H1 (cell line): Measurements from ENCODE around the gene SPDEF. TPM values are rescaled to one million over a fixed set of nuclear protein-coding genes. Genes with fewer than 3 reads are reported as not detected.

Experiments
- CTCF ChIA-PET: fragments of 300-600 bp; sonication (Branson Sonifier 250); formaldehyde crosslinking; loops from one replicate; lab custom pipeline; 2021; ENCODE audit not compliant: partially characterized antibody; lab: Charles Lee
- POLR2A ChIA-PET: fragments of 300-600 bp; sonication (Branson Sonifier 250); formaldehyde crosslinking; loops from one replicate; lab custom pipeline; 2021; ENCODE audit warnings: inconsistent platforms; ENCODE audit not compliant: partially characterized antibody; lab: Charles Lee
- DNase-seq, 2 experiments: peaks; one replicate each; pipeline versions ENCODE4 v3.0.0 to v3.0.0-alpha.2; 2010 to 2022; ENCODE audit warnings: low spot score in 2 of 2, low read depth in 1 of 2, mixed read lengths in 1 of 2
- FAIRE-seq: peaks from 2 replicates; lab custom pipeline; 2011; peaks lifted over from hg19 to GRCh38; lab: Jason Lieb, UNC
- H2AFZ ChIP-seq: 2 replicates; pipeline ENCODE4 v1.8.1; 2012; ENCODE audit warnings: low read length, inconsistent platforms
- H2AK5ac ChIP-seq: 2 replicates; pipeline ENCODE4 v1.6.1; 2013; ENCODE audit warnings: low read depth, low read length
- H2BK120ac ChIP-seq: replicated peaks from 2 replicates; pipeline ENCODE3; 2013; ENCODE audit warnings: low read depth, low read length, inconsistent platforms
- H2BK12ac ChIP-seq: 2 replicates; pipeline ENCODE4 v1.6.1; 2013; ENCODE audit warnings: low read depth, low read length
- H2BK15ac ChIP-seq: 2 replicates; pipeline ENCODE4 v1.6.1; 2013; ENCODE audit warnings: low read length
- H2BK20ac ChIP-seq: 2 replicates; pipeline ENCODE4 v1.6.1; 2013; ENCODE audit warnings: low read length
- H2BK5ac ChIP-seq: 2 replicates; pipeline ENCODE4 v1.6.1; 2013; ENCODE audit warnings: low read depth, low read length
- H3K14ac ChIP-seq: 2 replicates; pipeline ENCODE4 v1.6.1; 2013; ENCODE audit warnings: inconsistent platforms; ENCODE audit not compliant: insufficient read length
- H3K18ac ChIP-seq: 2 replicates; pipeline ENCODE4 v1.6.1; 2013; ENCODE audit warnings: low read length; ENCODE audit errors: extremely low read depth
- H3K23ac ChIP-seq: 2 replicates; pipeline ENCODE4 v1.6.1; 2013; ENCODE audit warnings: inconsistent platforms; ENCODE audit not compliant: insufficient read length
- H3K23me2 ChIP-seq: 2 replicates; pipeline ENCODE4 v1.6.1; 2013; ENCODE audit warnings: low read depth, low read length
- H3K27ac ChIP-seq: 2 replicates; pipeline ENCODE4 v1.6.1; 2011; ENCODE audit warnings: low read depth, low read length, inconsistent platforms
- H3K27me3 ChIP-seq, 4 experiments: replicated peaks in 1 of 4; 1 replicate in 1 of 4; 2 replicates in 3 of 4; pipeline versions ENCODE4 v1.6.1 to v1.8.1; 2011 to 2013; ENCODE audit warnings: low read length in 3 of 4, mild to moderate bottlenecking in 3 of 4, inconsistent platforms in 2 of 4, mixed read lengths in 2 of 4, moderate library complexity in 1 of 4; ENCODE audit not compliant: control insufficient read depth in 3 of 4, insufficient read depth in 3 of 4; ENCODE audit errors: extremely low read depth in 1 of 4
- H3K36me3 ChIP-seq, 4 experiments: 2 replicates each; pipeline versions ENCODE4 v1.6.1 to v1.8.1; 2011 to 2013; ENCODE audit warnings: mild to moderate bottlenecking in 4 of 4, low read length in 3 of 4, moderate library complexity in 2 of 4, control low read depth in 1 of 4, inconsistent platforms in 1 of 4; ENCODE audit not compliant: insufficient read depth in 4 of 4, control insufficient read depth in 2 of 4
- H3K4ac ChIP-seq: replicated peaks from 2 replicates; pipeline ENCODE3; 2013; ENCODE audit warnings: low read length, low read depth, mixed read lengths, inconsistent platforms; ENCODE audit not compliant: insufficient read length
- H3K4me1 ChIP-seq, 4 experiments: replicated peaks in 1 of 4; 1 replicate in 1 of 4; 2 replicates in 3 of 4; pipeline versions ENCODE4 v1.6.1 to v1.8.1; 2011 to 2013; ENCODE audit warnings: low read length in 3 of 4, inconsistent platforms in 2 of 4, mixed read lengths in 1 of 4; ENCODE audit not compliant: insufficient read depth in 4 of 4, control insufficient read depth in 3 of 4
- H3K4me2 ChIP-seq, 2 experiments: 2 replicates each; pipeline versions ENCODE4 v1.6.1 to v1.8.1; 2011 to 2013; ENCODE audit warnings: low read depth in 2 of 2, low read length in 2 of 2, control low read depth in 1 of 2, inconsistent platforms in 1 of 2, mild to moderate bottlenecking in 1 of 2; ENCODE audit not compliant: insufficient read depth in 1 of 2
- H3K4me3 ChIP-seq, 4 experiments: fragments of 200-600, 300-600 bp in 1 of 4; sonication (generic), shearing (Covaris generic), sonication (Bioruptor Twin) in 1 of 4; 2 replicates each; pipeline versions ENCODE4 v1.5.1 to v1.8.1; 2011 to 2016; ENCODE audit warnings: low read length in 4 of 4, low read depth in 3 of 4, control low read depth in 2 of 4, inconsistent platforms in 2 of 4, mild to moderate bottlenecking in 2 of 4, mixed read lengths in 1 of 4, moderate library complexity in 1 of 4; ENCODE audit not compliant: insufficient read depth in 2 of 4; ENCODE audit errors: extremely low read depth in 1 of 4
- H3K56ac ChIP-seq: replicated peaks from 2 replicates; pipeline ENCODE3; 2013; ENCODE audit warnings: low read depth, mild to moderate bottlenecking, mixed read lengths, low read length, inconsistent platforms; ENCODE audit not compliant: insufficient read length
- H3K79me1 ChIP-seq: 2 replicates; pipeline ENCODE4 v1.6.1; 2013; ENCODE audit warnings: low read depth, low read length, control low read depth
- H3K79me2 ChIP-seq, 2 experiments: 2 replicates each; pipeline versions ENCODE4 v1.6.1 to v1.8.1; 2012 to 2013; ENCODE audit warnings: low read length in 2 of 2, mild to moderate bottlenecking in 2 of 2, inconsistent platforms in 1 of 2; ENCODE audit not compliant: insufficient read depth in 2 of 2, control insufficient read depth in 1 of 2
- H3K9ac ChIP-seq, 4 experiments: replicated peaks in 1 of 4; 1 replicate in 1 of 4; 2 replicates in 3 of 4; pipeline versions ENCODE4 v1.6.1 to v1.8.1; 2011 to 2013; ENCODE audit warnings: low read depth in 3 of 4, low read length in 3 of 4, control low read depth in 2 of 4, mild to moderate bottlenecking in 2 of 4, moderate library complexity in 2 of 4, inconsistent platforms in 1 of 4; ENCODE audit errors: extremely low read depth in 1 of 4
- H3K9me3 ChIP-seq, 2 experiments: 2 replicates each; pipeline versions ENCODE4 v1.6.1 to v1.8.1; 2012 to 2013; ENCODE audit warnings: mild to moderate bottlenecking in 2 of 2, moderate library complexity in 2 of 2, control low read depth in 1 of 2, inconsistent platforms in 1 of 2, low read depth in 1 of 2, low read length in 1 of 2, mixed read lengths in 1 of 2; ENCODE audit not compliant: insufficient read depth in 2 of 2
- H4K20me1 ChIP-seq, 2 experiments: replicated peaks in 1 of 2; 2 replicates each; pipeline versions ENCODE3 to v1.8.1; 2011 to 2013; ENCODE audit warnings: inconsistent platforms in 2 of 2, low read length in 2 of 2, mild to moderate bottlenecking in 1 of 2; ENCODE audit not compliant: insufficient read depth in 2 of 2, control insufficient read depth in 1 of 2
- H4K5ac ChIP-seq: 2 replicates; pipeline ENCODE4 v1.6.1; 2013; ENCODE audit warnings: low read length, low read depth, mixed read lengths, inconsistent platforms; ENCODE audit not compliant: insufficient read length
- H4K8ac ChIP-seq: 2 replicates; pipeline ENCODE4 v1.8.0; 2013; ENCODE audit warnings: mild to moderate bottlenecking, moderate library complexity, low read length, inconsistent platforms; ENCODE audit not compliant: insufficient read depth; ENCODE audit errors: extremely low read depth
- H4K91ac ChIP-seq: replicated peaks from 2 replicates; pipeline ENCODE3; 2013; ENCODE audit warnings: low read length, mixed read lengths, inconsistent platforms; ENCODE audit not compliant: insufficient read length
- WGBS, 2 experiments: shearing (Covaris generic) in 1 of 2; methylation state at CpG; one replicate each; pipeline versions ENCODE4 v1.1.6 to v1.1.7; 2013 to 2015; ENCODE audit warnings: low lambda C conversion rate in 2 of 2, mixed read lengths in 2 of 2, inconsistent platforms in 1 of 2, low coverage in 1 of 2, missing lambda C conversion rate in 1 of 2; ENCODE audit not compliant: insufficient replicate concordance in 2 of 2, insufficient coverage in 1 of 2, insufficient read length in 1 of 2; ENCODE audit errors: extremely low coverage in 1 of 2, missing lambda C conversion rate in 1 of 2; 5-methylcytosine and 5-hydroxymethylcytosine counted together
- polyA plus RNA-seq, 7 experiments: library from polyadenylated mRNA; depleted of rRNA in 3 of 7; stranded (reverse) in 5 of 7; unstranded in 2 of 7; fragments of >200 nt in 5 of 7; fragments of 200-250 nt in 2 of 7; gene quantifications; 1 replicate in 5 of 7; 2 replicates in 1 of 7; 4 replicates in 1 of 7; pipeline versions ENCODE4 v1.2.1 to v1.2.3, GENCODE V29; 2011 to 2013; ENCODE audit warnings: missing spikeins in 2 of 7, mixed read lengths in 2 of 7
- total RNA-seq: library from RNA; stranded (reverse); fragmentation: NEBNext Ultra II Directional; extraction: Animal tissue kit (Norgen Biotek cat#: 25700); gene quantifications from 2 replicates; pipeline ENCODE4 v1.2.1, GENCODE V29; 2021

SPDEF gene
- total and polyA plus RNA-seq, 2 of the 8 experiments (the other 6 are each of a cell fraction or from before 2014, with no cell fraction given) = 0.15 to 0.30 TPM

DNA sequence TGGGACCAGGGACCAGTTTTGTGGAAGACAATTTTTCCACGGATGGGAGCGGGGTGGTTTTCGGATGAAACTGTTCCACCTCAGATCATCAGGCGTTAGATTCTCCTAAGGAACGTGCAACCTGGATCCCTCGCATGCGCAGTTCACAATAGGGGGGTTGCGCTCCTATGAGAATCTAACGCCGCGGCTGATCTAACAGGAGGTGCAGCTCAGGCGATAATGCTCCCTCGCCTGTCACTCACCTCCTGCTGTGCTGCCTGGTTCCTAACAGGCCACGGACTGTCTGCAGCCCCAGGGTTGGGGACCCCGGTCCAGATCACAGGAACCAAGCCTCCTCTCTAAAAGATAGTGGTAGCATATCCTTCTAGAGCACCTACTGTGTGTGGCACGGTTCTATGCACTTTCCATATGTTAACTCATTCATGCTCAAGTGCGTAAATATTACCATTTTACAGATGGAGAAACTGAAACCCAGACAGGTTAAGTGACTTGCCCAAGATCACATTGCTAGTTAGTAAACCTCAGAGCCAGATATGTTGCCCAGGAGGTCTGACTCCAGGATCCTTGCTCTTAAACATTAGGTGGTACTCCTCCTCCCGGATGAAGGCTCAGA, 25.3 kb downstream of the SPDEF start:
- no peaks in the 10 kb centered on the region for H3K79me2 ChIP-seq
- 94% methylated on average over 18 of the region's 18 CpGs; no CpG with 5 or more reads in 1 of the 2 experiments for WGBS, 2 experiments
- ChIA-PET CTCF (interaction anchor here (0.6 to 8.4 kb wide), 11 partner anchors 15 to 105 kb away, joined by 3 to 79 read pairs (median 4); partner anchors contain the start of gene RPS10), POLR2A (interaction anchor here (1.0 to 2.7 kb wide), 19 partner anchors 9 to 307 kb away, joined by 3 to 11 read pairs (median 4); partner anchors contain the start of genes PACSIN1 and RPS10)
- no peak overlapping the region for H3K14ac ChIP-seq
- no peaks in the 10 kb centered on the region; a peak in 1 of 8 replicates for H3K36me3 ChIP-seq
- no peak overlapping the region for H3K4ac ChIP-seq
- no peak overlapping the region for H3K4me3 ChIP-seq
- H2BK15ac ChIP-seq = no peak overlapping the region
- no peaks in the 10 kb centered on the region for H3K9me3 ChIP-seq
- H4K8ac ChIP-seq = peak overlapping the region; percentile 35; the same call in 1 of the 2 replicates
- H2BK20ac ChIP-seq = no peak overlapping the region
- H4K91ac ChIP-seq = no peak overlapping the region
- no peak overlapping the region for H3K27ac ChIP-seq
- no peaks in the 10 kb centered on the region for H4K20me1 ChIP-seq
- no peaks in the 10 kb centered on the region for H3K27me3 ChIP-seq
- H2AK5ac ChIP-seq = no peak overlapping the region
- peak overlapping the region in 1 of 2 experiments; percentile 53; a peak in 1 of 4 replicates for H3K4me2 ChIP-seq
- no peak overlapping the region for H4K5ac ChIP-seq
- H3K23ac ChIP-seq = no peak overlapping the region
- FAIRE-seq = no peak
- peaks cover 3 to 20% (median 9%) of the 10 kb centered on the region in 4 experiments for H3K4me1 ChIP-seq
- no peak for DNase-seq
- 0 out of 2 replicates have a peak overlapping the region, but pooled peaks have one; percentile 12 for H2BK12ac ChIP-seq
- H3K56ac ChIP-seq = no peak overlapping the region
- no peak overlapping the region for H2BK120ac ChIP-seq
- no peak overlapping the region for H2AFZ ChIP-seq
- no peak overlapping the region for H3K9ac ChIP-seq
- no peaks in the 10 kb centered on the region; the same call in 1 of the 2 replicates for H3K23me2 ChIP-seq
- no peak overlapping the region for H3K18ac ChIP-seq
- no peaks in the 10 kb centered on the region for H3K79me1 ChIP-seq
- H2BK5ac ChIP-seq = no peak overlapping the region
